ENCODE data around the gene CD2. TPM values are rescaled to one million over a fixed set of nuclear protein-coding genes. Genes with fewer than 3 reads are reported as not detected.

Gene CD2
- total and polyA plus RNA-seq, 2 of the 8 experiments (the other 6 are each of a cell fraction or from before 2014, with no cell fraction given): not detected

GRCh38 chr1:116755681-116756080 is 1.5 kb downstream of the CD2 start (continued):
- no peak for TF ChIP-seq CHD7 (IDR thresholded peaks at IDR 0.05; ENCODE audit: insufficient replicate concordance, low read length)
- TF ChIP-seq SP4 (IDR thresholded peaks at IDR 0.05; ENCODE audit: low read length): no peak
- no peak for TF ChIP-seq RNF2 (IDR thresholded peaks at IDR 0.05; ENCODE audit: borderline replicate concordance, low read depth, low read length, missing control alignments, poor library complexity, severe bottlenecking)
- TF ChIP-seq BRCA1 (IDR thresholded peaks at IDR 0.05; ENCODE audit: low read depth, low read length): no peak
- no peak for TF ChIP-seq CTBP2 (IDR thresholded peaks at IDR 0.05; ENCODE audit: borderline replicate concordance, insufficient read depth, insufficient read length, low read length)
- TF ChIP-seq JUN (IDR thresholded peaks at IDR 0.05; ENCODE audit: low read depth, low read length): no peak
- TF ChIP-seq KDM1A (IDR thresholded peaks at IDR 0.05; ENCODE audit: borderline replicate concordance, low read length): no peak
- TF ChIP-seq CHD1 (IDR thresholded peaks at IDR 0.05; ENCODE audit: low read depth, low read length): no peak
- TF ChIP-seq TEAD4 (IDR thresholded peaks at IDR 0.05; ENCODE audit: low read depth, low read length): no peak
- TF ChIP-seq PHF8 (conservative IDR thresholded peaks at IDR 0.05; ENCODE audit: low read depth, low read length): no peak
- no peak for TF ChIP-seq CBX5 (IDR thresholded peaks at IDR 0.05; ENCODE audit: low read depth, low read length)
- TF ChIP-seq SIRT6 (IDR thresholded peaks at IDR 0.05; ENCODE audit: low read length): no peak

All from H1 (cell line).